GM20000 (cell line): Measurements from ENCODE around the gene TVP23A.

Experiments
- DNase-seq: peaks from one replicate; pipeline ENCODE4 v3.0.0; 2012; ENCODE audit warnings: low spot score
- TF ChIP-seq, protein P1 (sequence below): IDR thresholded peaks from 2 replicates; pipeline ENCODE4 v1.5.1; 2012; ENCODE audit warnings: mild to moderate bottlenecking, control low read depth; ENCODE audit errors: extremely low read depth, missing control alignments

The TVP23A gene

DNA sequence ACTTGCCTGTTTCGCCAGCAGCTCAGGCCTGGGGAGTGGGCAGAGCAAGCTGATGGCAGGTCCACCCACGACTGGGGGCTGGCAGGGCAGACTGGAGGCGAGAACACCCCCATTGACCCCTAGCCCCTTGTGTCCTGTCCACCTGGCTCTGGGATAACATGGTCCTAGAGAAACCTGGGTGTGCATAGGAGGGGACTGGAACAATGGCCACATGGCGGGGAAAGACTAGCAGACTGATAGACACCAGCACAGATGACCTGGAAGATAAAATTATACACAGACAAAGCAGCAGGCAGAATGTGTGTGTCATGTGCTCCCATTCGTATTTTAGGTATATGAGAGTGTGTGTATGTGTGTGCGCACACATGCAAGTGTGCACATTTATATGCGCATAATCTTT is 51.5 kb downstream of the TVP23A start:
- no peak for DNase-seq
- TF ChIP-seq, protein P1, sequence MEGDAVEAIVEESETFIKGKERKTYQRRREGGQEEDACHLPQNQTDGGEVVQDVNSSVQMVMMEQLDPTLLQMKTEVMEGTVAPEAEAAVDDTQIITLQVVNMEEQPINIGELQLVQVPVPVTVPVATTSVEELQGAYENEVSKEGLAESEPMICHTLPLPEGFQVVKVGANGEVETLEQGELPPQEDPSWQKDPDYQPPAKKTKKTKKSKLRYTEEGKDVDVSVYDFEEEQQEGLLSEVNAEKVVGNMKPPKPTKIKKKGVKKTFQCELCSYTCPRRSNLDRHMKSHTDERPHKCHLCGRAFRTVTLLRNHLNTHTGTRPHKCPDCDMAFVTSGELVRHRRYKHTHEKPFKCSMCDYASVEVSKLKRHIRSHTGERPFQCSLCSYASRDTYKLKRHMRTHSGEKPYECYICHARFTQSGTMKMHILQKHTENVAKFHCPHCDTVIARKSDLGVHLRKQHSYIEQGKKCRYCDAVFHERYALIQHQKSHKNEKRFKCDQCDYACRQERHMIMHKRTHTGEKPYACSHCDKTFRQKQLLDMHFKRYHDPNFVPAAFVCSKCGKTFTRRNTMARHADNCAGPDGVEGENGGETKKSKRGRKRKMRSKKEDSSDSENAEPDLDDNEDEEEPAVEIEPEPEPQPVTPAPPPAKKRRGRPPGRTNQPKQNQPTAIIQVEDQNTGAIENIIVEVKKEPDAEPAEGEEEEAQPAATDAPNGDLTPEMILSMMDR = no peak

DNA sequence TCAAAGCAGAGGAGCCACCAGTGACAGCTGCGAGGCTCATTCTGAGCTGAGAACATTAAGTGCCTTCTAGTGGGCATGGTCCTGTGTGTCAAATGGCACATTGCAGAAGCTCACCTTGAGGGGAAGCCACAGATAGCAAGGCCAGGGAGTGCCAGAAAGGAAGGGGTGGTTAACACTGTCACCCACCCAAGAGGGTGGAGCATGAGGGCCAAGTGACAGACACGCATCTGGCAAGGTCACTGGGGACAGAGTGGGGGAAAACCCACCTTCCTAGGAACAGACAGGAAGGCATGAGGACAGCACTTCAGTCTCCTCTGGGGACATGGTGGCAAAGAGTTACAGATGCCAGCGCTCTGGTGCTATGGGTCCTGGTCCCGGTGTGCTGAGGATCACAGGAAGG is 52.8 kb downstream of the TVP23A start:
- DNase-seq = peak; percentile 76
- TF ChIP-seq, protein P1 = no peak

GRCh38 chr16:10763456-10763855 is 55.1 kb downstream of the TVP23A start:
- no peak for DNase-seq
- TF ChIP-seq, protein P1 = no peak

DNA sequence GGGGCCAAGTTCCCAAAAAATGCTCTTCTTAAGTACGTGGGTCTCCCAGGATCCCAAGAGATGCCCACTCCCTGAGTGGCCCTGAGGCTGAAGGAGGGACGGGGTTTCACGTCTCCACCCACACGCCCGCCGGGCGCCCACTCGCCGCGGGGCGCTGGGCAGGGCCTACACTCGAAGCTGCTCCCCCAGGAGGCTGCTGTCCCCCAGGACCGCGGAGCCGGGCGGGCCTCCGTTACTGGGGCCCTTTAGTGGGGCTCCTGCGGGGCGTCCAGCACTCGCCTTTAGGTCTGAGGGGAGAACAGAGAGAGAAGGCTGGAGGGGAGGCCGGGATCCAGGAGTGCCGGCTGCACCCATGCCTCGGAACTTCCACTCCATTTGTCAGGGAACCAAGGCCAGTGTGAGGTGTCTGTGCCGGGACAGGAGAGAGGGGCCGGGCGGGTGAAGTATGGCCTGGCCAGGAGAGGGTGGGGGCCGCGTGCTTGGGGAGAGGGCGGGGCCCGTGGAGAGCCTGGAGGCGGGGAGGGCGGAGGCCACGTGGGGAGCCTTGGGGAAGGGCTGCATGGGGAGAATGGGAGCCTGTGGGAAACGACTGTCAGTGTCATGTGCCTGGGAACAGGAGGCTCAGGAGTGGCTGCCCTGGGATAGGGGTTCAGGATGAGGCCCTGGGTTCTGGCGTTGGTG is 56.1 kb downstream of the TVP23A start:
- no peak for DNase-seq
- TF ChIP-seq, protein P1 = no peak

GRCh38 chr16:10761373-10761772 is 57.2 kb downstream of the TVP23A start:
- TF ChIP-seq, protein P1 = no peak
- no peak for DNase-seq

GRCh38 chr16:10760858-10761257 is 57.7 kb downstream of the TVP23A start:
- TF ChIP-seq, protein P1 = no peak
- DNase-seq = no peak

DNA sequence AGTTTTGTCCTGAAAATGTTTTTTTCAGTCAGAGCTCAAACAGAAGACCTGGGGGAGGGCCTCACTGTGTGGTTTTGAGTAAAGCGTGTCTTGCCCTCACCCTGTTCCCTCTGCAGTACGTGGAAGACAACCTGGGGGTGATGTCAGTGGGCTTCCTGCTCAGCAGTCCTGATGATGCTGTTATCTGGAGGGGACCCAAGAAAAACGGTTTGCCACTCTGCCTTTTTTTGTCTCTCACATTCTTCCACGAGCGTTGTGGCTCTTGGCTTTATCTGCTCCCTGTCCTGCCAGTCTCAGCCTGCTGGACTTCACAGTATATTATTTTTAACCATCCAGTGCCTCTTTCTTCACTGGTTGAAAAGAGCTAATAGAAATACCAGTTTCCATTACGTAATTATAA is 62.0 kb downstream of the TVP23A start:
- DNase-seq = no peak

More for the DNA sequence above, 62.0 kb downstream of the TVP23A start:
- TF ChIP-seq, protein P1 = no peak
